IMR-90 (cell line): ENCODE data around the gene TDRKH. TPM values are rescaled to one million over a fixed set of nuclear protein-coding genes. Genes with fewer than 3 reads are reported as not detected.

Experiments used
- ATAC-seq: fragments of 200-7000 bp; cut with Tn5 transposase; 2 replicates; pipeline ENCODE4 v1.9.1; 2020; ENCODE audit warnings: low read depth, mild to moderate bottlenecking, moderate library complexity
- BruUV-seq: library from RNA; stranded (reverse); fragments of 400-500 nt; replicated peaks from 2 replicates; lab custom pipeline; 2021; lab: Mats Ljungman, UMichigan
- CTCF ChIA-PET: fragments of 300-600 bp; formaldehyde crosslinking; extraction: SDS; loops from one replicate; lab custom pipeline; 2021; ENCODE audit warnings: antibody characterized with exemption; lab: Yijun Ruan, JAX
- POLR2A ChIA-PET: fragments of 300-600 bp; sonication (Branson Sonifier 250); formaldehyde crosslinking; loops from one replicate; lab custom pipeline; 2022; ENCODE audit warnings: antibody characterized with exemption; ENCODE audit not compliant: unreplicated experiment; lab: Charles Lee
- DNase-seq: peaks from one replicate; pipeline ENCODE4 v3.0.0; 2013
- H2AFZ ChIP-seq: replicated peaks from 2 replicates; pipeline ENCODE3; 2013; ENCODE audit warnings: low read length, mild to moderate bottlenecking; ENCODE audit not compliant: poor library complexity
- H2AK5ac ChIP-seq: 2 replicates; pipeline ENCODE4 v1.6.1; 2013; ENCODE audit warnings: low read depth, low read length, inconsistent platforms
- H2AK9ac ChIP-seq: replicated peaks from 2 replicates; pipeline ENCODE3; 2013; ENCODE audit warnings: mild to moderate bottlenecking, low read depth, low read length, moderate library complexity; ENCODE audit not compliant: poor library complexity
- H2BK120ac ChIP-seq: 2 replicates; pipeline ENCODE4 v1.6.1; 2013; ENCODE audit warnings: low read depth, low read length, inconsistent platforms
- H2BK15ac ChIP-seq: 3 replicates; pipeline ENCODE4 v1.6.1; 2013; ENCODE audit warnings: low read depth, low read length, inconsistent platforms
- H2BK20ac ChIP-seq: 2 replicates; pipeline ENCODE4 v1.6.1; 2013; ENCODE audit warnings: low read depth, mild to moderate bottlenecking, inconsistent platforms, low read length, moderate library complexity
- H2BK5ac ChIP-seq: 2 replicates; pipeline ENCODE4 v1.6.1; 2013; ENCODE audit warnings: mild to moderate bottlenecking, low read depth, low read length, inconsistent platforms; ENCODE audit not compliant: poor library complexity, severe bottlenecking
- H3K14ac ChIP-seq: replicated peaks from 2 replicates; pipeline ENCODE4 v1.6.1; 2013; ENCODE audit warnings: low read depth, low read length, inconsistent platforms
- H3K18ac ChIP-seq: 2 replicates; pipeline ENCODE4 v1.6.1; 2013; ENCODE audit warnings: low read depth, low read length, control low read depth
- H3K23ac ChIP-seq: 2 replicates; pipeline ENCODE4 v1.6.1; 2013; ENCODE audit warnings: low read depth, low read length, inconsistent platforms
- H3K27ac ChIP-seq: 2 replicates; pipeline ENCODE4 v1.5.1; 2013; ENCODE audit warnings: mild to moderate bottlenecking, control low read depth, low read length; ENCODE audit not compliant: insufficient read depth
- H3K27me3 ChIP-seq: 2 replicates; pipeline ENCODE4 v1.6.1; 2013; ENCODE audit warnings: low read length; ENCODE audit not compliant: control insufficient read depth, insufficient read depth
- H3K36me3 ChIP-seq: 2 replicates; pipeline ENCODE4 v1.6.1; 2013; ENCODE audit warnings: low read length, mixed read lengths; ENCODE audit not compliant: control insufficient read depth, insufficient read depth
- H3K4ac ChIP-seq: 2 replicates; pipeline ENCODE4 v1.6.1; 2013; ENCODE audit warnings: low read depth, low read length, inconsistent platforms
- H3K4me1 ChIP-seq: 2 replicates; pipeline ENCODE4 v1.6.1; 2013; ENCODE audit warnings: low read length, mixed read lengths; ENCODE audit not compliant: control insufficient read depth, insufficient read depth
- H3K4me2 ChIP-seq: 2 replicates; pipeline ENCODE4 v1.6.1; 2013; ENCODE audit warnings: low read depth, mild to moderate bottlenecking, control low read depth, low read length, moderate library complexity
- H3K4me3 ChIP-seq: 2 replicates; pipeline ENCODE4 v1.5.1; 2013; ENCODE audit warnings: low read depth, mild to moderate bottlenecking, control low read depth, low read length, moderate library complexity; ENCODE audit not compliant: insufficient read depth
- H3K56ac ChIP-seq: 2 replicates; pipeline ENCODE4 v1.6.1; 2013; ENCODE audit warnings: low read length, inconsistent platforms; ENCODE audit not compliant: insufficient read depth; ENCODE audit errors: extremely low read depth
- H3K79me1 ChIP-seq, 2 experiments: 2 replicates each; pipeline ENCODE4 v1.6.1; 2013; ENCODE audit warnings: low read length in 2 of 2, inconsistent platforms in 1 of 2, low read depth in 1 of 2
- H3K9ac ChIP-seq: 2 replicates; pipeline ENCODE4 v1.6.1; 2013; ENCODE audit warnings: low read depth, low read length, control low read depth
- H3K9me1 ChIP-seq: 2 replicates; pipeline ENCODE4 v1.6.1; 2013; ENCODE audit warnings: low read length, inconsistent platforms; ENCODE audit not compliant: insufficient read depth
- H3K9me3 ChIP-seq: 2 replicates; pipeline ENCODE4 v1.6.1; 2013; ENCODE audit warnings: low read length; ENCODE audit not compliant: control insufficient read depth, insufficient read depth
- H4K20me1 ChIP-seq: 2 replicates; pipeline ENCODE4 v1.6.1; 2013; ENCODE audit warnings: low read length, inconsistent platforms; ENCODE audit not compliant: insufficient read depth
- H4K5ac ChIP-seq: 2 replicates; pipeline ENCODE4 v1.6.1; 2013; ENCODE audit warnings: mild to moderate bottlenecking, low read depth, low read length, control low read depth
- H4K8ac ChIP-seq, 2 experiments: 2 replicates each; pipeline ENCODE4 v1.6.1; 2013; ENCODE audit warnings: low read depth in 2 of 2, low read length in 2 of 2, control low read depth in 1 of 2, inconsistent platforms in 1 of 2
- H4K91ac ChIP-seq: 2 replicates; pipeline ENCODE4 v1.6.1; 2013; ENCODE audit warnings: low read depth, low read length, inconsistent platforms; ENCODE audit not compliant: insufficient read depth
- BHLHE40 ChIP-seq: fragments of 150-350 bp; IDR thresholded peaks from 2 replicates; pipeline ENCODE4 v1.6.1; 2016; ENCODE audit warnings: mild to moderate bottlenecking, low read depth, low read length
- CEBPB ChIP-seq: IDR thresholded peaks from 2 replicates; pipeline ENCODE4 v1.6.1; 2012; ENCODE audit warnings: low read depth, low read length, improper control_type of control experiment
- CHD1 ChIP-seq: IDR thresholded peaks from 2 replicates; pipeline ENCODE4 v1.6.1; 2012; ENCODE audit warnings: low read depth, low read length, improper control_type of control experiment
- CTCF ChIP-seq: conservative IDR thresholded peaks from 2 replicates; pipeline ENCODE4 v1.5.1; 2012; ENCODE audit warnings: mild to moderate bottlenecking, low read depth, low read length, improper control_type of control experiment
- ELK1 ChIP-seq: fragments of 150-350 bp; IDR thresholded peaks from 2 replicates; pipeline ENCODE4 v1.6.1; 2016; ENCODE audit warnings: low read depth, mild to moderate bottlenecking, low read length, moderate library complexity, borderline replicate concordance
- FOS ChIP-seq: fragments of 150-350 bp; IDR thresholded peaks from 2 replicates; pipeline ENCODE4 v1.6.1; 2016; ENCODE audit warnings: low read depth, low read length
- MAFK ChIP-seq: IDR thresholded peaks from 2 replicates; pipeline ENCODE4 v1.6.1; 2012; ENCODE audit warnings: low read depth, low read length, improper control_type of control experiment
- MAZ ChIP-seq: IDR thresholded peaks from 2 replicates; pipeline ENCODE4 v1.6.1; 2012; ENCODE audit warnings: low read depth, mild to moderate bottlenecking, low read length, improper control_type of control experiment, moderate library complexity, borderline replicate concordance
- MXI1 ChIP-seq: IDR thresholded peaks from 2 replicates; pipeline ENCODE4 v1.6.1; 2012; ENCODE audit warnings: low read depth, mild to moderate bottlenecking, low read length, moderate library complexity, borderline replicate concordance
- NFE2L2 ChIP-seq: fragments of 150-350 bp; IDR thresholded peaks from 2 replicates; pipeline ENCODE4 v1.6.1; 2016; ENCODE audit warnings: low read depth, mild to moderate bottlenecking, low read length
- POLR2A ChIP-seq: IDR thresholded peaks from 2 replicates; pipeline ENCODE4 v1.6.1; 2012; ENCODE audit warnings: mild to moderate bottlenecking, low read depth, low read length
- RAD21 ChIP-seq: IDR thresholded peaks from 2 replicates; pipeline ENCODE4 v1.6.1; 2012; ENCODE audit warnings: low read length, improper control_type of control experiment
- RCOR1 ChIP-seq: IDR thresholded peaks from 2 replicates; pipeline ENCODE4 v1.6.1; 2012; ENCODE audit warnings: mild to moderate bottlenecking, low read length, improper control_type of control experiment; ENCODE audit not compliant: insufficient replicate concordance
- RFX5 ChIP-seq: IDR thresholded peaks from 2 replicates; pipeline ENCODE4 v1.8.0; 2012; ENCODE audit warnings: low read depth, mild to moderate bottlenecking, low read length, moderate library complexity
- SMC3 ChIP-seq: fragments of 150-350 bp; IDR thresholded peaks from 2 replicates; pipeline ENCODE4 v1.6.1; 2016; ENCODE audit warnings: low read depth, mild to moderate bottlenecking, antibody characterized with exemption, low read length, moderate library complexity
- USF2 ChIP-seq: fragments of 150-350 bp; IDR thresholded peaks from 2 replicates; pipeline ENCODE4 v1.6.1; 2017; ENCODE audit warnings: mild to moderate bottlenecking, antibody characterized with exemption, low read length, low read depth
- WGBS, 2 experiments: methylation state at CpG; one replicate each; pipeline versions ENCODE4 v1.1.5 to v1.1.7; 2013; ENCODE audit warnings: missing lambda C conversion rate in 2 of 2; ENCODE audit not compliant: insufficient read length in 1 of 2; ENCODE audit errors: extremely low coverage in 2 of 2; 5-methylcytosine and 5-hydroxymethylcytosine counted together
- dilution Hi-C: fragments of 300-500 bp; cut with HindIII; formaldehyde crosslinking; loops from one replicate; pipeline ENCODE4 v1.14.3; 2018; ENCODE audit warnings: low sequenced_read_pairs; ENCODE audit not compliant: unreplicated experiment
- in situ Hi-C: fragments of 300-500 bp; cut with MboI; formaldehyde crosslinking; loops from 3 replicates; pipeline ENCODE4 v1.14.3; 2019; ENCODE audit warnings: low sequenced_read_pairs, inconsistent platforms, mixed read lengths
- intact Hi-C: fragments of 100-400 bp; cut with micrococcal nuclease; formaldehyde crosslinking; loops from 2 replicates; pipeline ENCODE4 v1.10.0; 2022
- polyA plus RNA-seq, 3 experiments: library from polyadenylated mRNA; depleted of rRNA; stranded (reverse); fragments of >200 nt; gene quantifications; 2 replicates each; pipeline ENCODE4 v1.2.3, GENCODE V29; 2012; ENCODE audit warnings: low replicate concordance in 1 of 3
- total RNA-seq: library from RNA; depleted of rRNA; stranded (reverse); fragments of >200 nt; gene quantifications from 2 replicates; pipeline ENCODE4 v1.2.3, GENCODE V29; 2012

The TDRKH gene
- total and polyA plus RNA-seq, 2 of the 4 experiments (the other 2 are of a cell fraction) = 1.2 to 2.2 TPM

GRCh38 chr1:151741516-151741915, 48.8 kb downstream of the TDRKH start:
- Histone ChIP-seq H4K20me1 (no peaks in the 10 kb centered on the region), H4K91ac (no peak overlapping the region), H2BK20ac (no peak overlapping the region), H3K4me3 (no peak overlapping the region), H3K4me2 (no peak overlapping the region), H3K27ac (no peak overlapping the region), H3K9ac (no peak overlapping the region), H2AK9ac (no peak overlapping the region), H3K56ac (no peak overlapping the region), H4K5ac (no peak overlapping the region), H2BK5ac (no peak overlapping the region), H3K4ac (no peak overlapping the region), H3K14ac (no peak overlapping the region), H3K9me1 (no peaks in the 10 kb centered on the region), H3K36me3 (no peaks in the 10 kb centered on the region), H3K18ac (no peak overlapping the region), H3K79me1 (no peaks in the 10 kb centered on the region), H2AFZ (no peak overlapping the region), H2BK15ac (no peak overlapping the region), H3K4me1 (no peaks in the 10 kb centered on the region), H2BK120ac (no peak overlapping the region), H3K9me3 (peaks cover 8% of the 10 kb centered on the region), H4K8ac (no peak overlapping the region), H2AK5ac (no peak overlapping the region), H3K27me3 (peaks cover 41% of the 10 kb centered on the region), H3K23ac (no peak overlapping the region)
- intact Hi-C loops = no loop called here
- dilution Hi-C loops = no loop called here
- DNase-seq (no peak), ATAC-seq (no peak)
- CTCF ChIA-PET = interaction anchor here (0.7 kb wide), 1 partner anchor 21 kb away, joined by 3 read pairs; no protein-coding TSS in a partner anchor
- no peak for TF ChIP-seq BHLHE40
- TF ChIP-seq MAZ = no peak
- no peak for TF ChIP-seq CHD1
- TF ChIP-seq MAFK = no peak
- TF ChIP-seq RAD21 = no peak
- no peak for TF ChIP-seq RCOR1
- no peak for TF ChIP-seq SMC3
- TF ChIP-seq FOS = no peak
- TF ChIP-seq ELK1 = no peak
- TF ChIP-seq MXI1 = no peak
- TF ChIP-seq CEBPB = no peak
- no peak for TF ChIP-seq USF2
- no peak for TF ChIP-seq CTCF
- TF ChIP-seq RFX5 = no peak
- TF ChIP-seq NFE2L2 = no peak
- TF ChIP-seq POLR2A = no peak
- 52% methylated on average over 3 of the region's 4 CpGs; no CpG with 5 or more reads in 1 of the 2 experiments for WGBS, 2 experiments
- in situ Hi-C loops = no loop called here
- no TSS peak for BruUV-seq
- POLR2A ChIA-PET = no interaction called here
